Hepatocyte (in vitro differentiated cells): ENCODE results near the gene CNN3. TPM values are rescaled to one million over a fixed set of nuclear protein-coding genes. Genes with fewer than 3 reads are reported as not detected.

ENCODE experiments used
- DNase-seq: peaks from one replicate; pipeline ENCODE4 v3.0.0-alpha.2; 2016; ENCODE audit warnings: low spot score
- H2AFZ ChIP-seq: fragments of 200-600 bp; sonication (generic); 2 replicates; pipeline ENCODE4 v1.6.0; 2016; ENCODE audit warnings: antibody characterized with exemption, mild to moderate bottlenecking
- H3K27ac ChIP-seq: fragments of 200-600 bp; sonication (generic); 2 replicates; pipeline ENCODE4 v1.5.1; 2016; ENCODE audit warnings: mild to moderate bottlenecking
- H3K27me3 ChIP-seq: fragments of 200-600 bp; sonication (generic); 2 replicates; pipeline ENCODE4 v1.6.1; 2016
- H3K36me3 ChIP-seq: fragments of 200-600 bp; sonication (generic); replicated peaks from 2 replicates; pipeline ENCODE4 v1.5.1; 2016; ENCODE audit warnings: low read depth; ENCODE audit not compliant: insufficient read depth
- H3K4me1 ChIP-seq: fragments of 200-600 bp; sonication (generic); 2 replicates; pipeline ENCODE4 v1.5.1; 2016; ENCODE audit warnings: mild to moderate bottlenecking, moderate library complexity; ENCODE audit not compliant: insufficient read depth
- H3K4me2 ChIP-seq: fragments of 200-600 bp; sonication (generic); 2 replicates; pipeline ENCODE4 v1.6.0; 2016
- H3K4me3 ChIP-seq: fragments of 200-600 bp; sonication (generic); 2 replicates; pipeline ENCODE4 v1.5.1; 2016; ENCODE audit warnings: mild to moderate bottlenecking
- H3K79me2 ChIP-seq: fragments of 200-600 bp; sonication (generic); 2 replicates; pipeline ENCODE4 v1.6.0; 2017; ENCODE audit warnings: mild to moderate bottlenecking
- H3K9me2 ChIP-seq: fragments of 200-600 bp; sonication (generic); replicated peaks from 2 replicates; pipeline ENCODE4 v1.6.0; 2017; ENCODE audit warnings: mild to moderate bottlenecking; ENCODE audit not compliant: insufficient read depth
- H3K9me3 ChIP-seq: fragments of 200-600 bp; sonication (generic); 2 replicates; pipeline ENCODE4 v1.5.1; 2016; ENCODE audit warnings: low read depth, mild to moderate bottlenecking
- H4K20me1 ChIP-seq: fragments of 200-600 bp; sonication (generic); 2 replicates; pipeline ENCODE4 v1.6.0; 2016; ENCODE audit warnings: mild to moderate bottlenecking; ENCODE audit not compliant: insufficient read depth, poor library complexity, severe bottlenecking
- EZH2 ChIP-seq: fragments of 200-600 bp; sonication (generic); IDR thresholded peaks from 2 replicates; pipeline ENCODE4 v1.6.1; 2016; ENCODE audit warnings: antibody characterized with exemption, mild to moderate bottlenecking, borderline replicate concordance
- EZH2phosphoT487 ChIP-seq: fragments of 200-600 bp; sonication (generic); IDR thresholded peaks from one replicate; pipeline ENCODE4 v1.6.1; 2018; ENCODE audit warnings: antibody characterized with exemption, mild to moderate bottlenecking, low read depth, moderate library complexity; ENCODE audit not compliant: unreplicated experiment, severe bottlenecking
- WGBS: methylation state at CpG from one replicate; pipeline ENCODE4 v1.1.6; 2016; ENCODE audit warnings: low lambda C conversion rate; ENCODE audit errors: missing lambda C conversion rate; 5-methylcytosine and 5-hydroxymethylcytosine counted together
- polyA plus RNA-seq: library from polyadenylated mRNA; unstranded; fragments of >200 nt; fragmentation: Nextera tagmentation; extraction: Ambion mirVana; gene quantifications from 2 replicates; pipeline ENCODE4 v1.2.1, GENCODE V29; 2016
- total RNA-seq: library from RNA; depleted of rRNA; stranded (reverse); fragments of >200 nt; gene quantifications from 2 replicates; pipeline ENCODE4 v1.2.3, GENCODE V29; 2014
- TF ChIP-seq, protein P1 (sequence below): fragments of 200-600 bp; sonication (generic); IDR thresholded peaks from 2 replicates; pipeline ENCODE4 v1.5.1; 2016; ENCODE audit warnings: antibody characterized with exemption, mild to moderate bottlenecking; ENCODE audit not compliant: poor library complexity

CNN3 gene
- total and polyA plus RNA-seq, 2 experiments from 2014 or later: 256 to 420 TPM

DNA sequence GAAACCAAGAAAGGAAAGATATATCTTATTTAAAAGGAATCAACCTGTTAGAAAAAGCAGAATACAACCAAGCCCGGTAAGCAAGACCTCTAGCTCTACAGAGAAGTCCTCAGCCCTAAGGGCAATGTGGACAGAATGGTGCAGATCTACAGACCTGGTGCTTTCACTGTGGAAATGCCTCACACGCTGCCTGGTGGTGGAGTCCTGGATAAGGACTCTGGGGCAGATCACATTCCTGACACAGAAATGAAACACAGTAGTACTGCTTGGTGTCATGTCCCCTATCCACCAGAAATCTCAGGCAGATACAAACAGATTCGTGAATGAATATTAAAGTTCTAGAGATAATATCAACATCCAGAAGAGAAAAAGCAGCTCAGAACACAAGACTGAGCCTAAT is 6.8 kb downstream of the CNN3 start:
- Histone ChIP-seq H3K36me3 (no peaks in the 10 kb centered on the region), H4K20me1 (peaks cover 97% of the 10 kb centered on the region), H3K27ac (no peak overlapping the region), H3K79me2 (peaks cover 100% of the 10 kb centered on the region), H2AFZ (no peak overlapping the region), H3K4me1 (peaks cover 43% of the 10 kb centered on the region), H3K27me3 (no peaks in the 10 kb centered on the region), H3K4me2 (peak overlapping the region; percentile 46), H3K9me3 (no peaks in the 10 kb centered on the region), H3K4me3 (no peak overlapping the region), H3K9me2 (no peaks in the 10 kb centered on the region)
- WGBS: 62% methylated on average over 3 of the region's 3 CpGs
- TF ChIP-seq EZH2 (no peak), EZH2phosphoT487 (no peak)
- TF ChIP-seq, protein P1, sequence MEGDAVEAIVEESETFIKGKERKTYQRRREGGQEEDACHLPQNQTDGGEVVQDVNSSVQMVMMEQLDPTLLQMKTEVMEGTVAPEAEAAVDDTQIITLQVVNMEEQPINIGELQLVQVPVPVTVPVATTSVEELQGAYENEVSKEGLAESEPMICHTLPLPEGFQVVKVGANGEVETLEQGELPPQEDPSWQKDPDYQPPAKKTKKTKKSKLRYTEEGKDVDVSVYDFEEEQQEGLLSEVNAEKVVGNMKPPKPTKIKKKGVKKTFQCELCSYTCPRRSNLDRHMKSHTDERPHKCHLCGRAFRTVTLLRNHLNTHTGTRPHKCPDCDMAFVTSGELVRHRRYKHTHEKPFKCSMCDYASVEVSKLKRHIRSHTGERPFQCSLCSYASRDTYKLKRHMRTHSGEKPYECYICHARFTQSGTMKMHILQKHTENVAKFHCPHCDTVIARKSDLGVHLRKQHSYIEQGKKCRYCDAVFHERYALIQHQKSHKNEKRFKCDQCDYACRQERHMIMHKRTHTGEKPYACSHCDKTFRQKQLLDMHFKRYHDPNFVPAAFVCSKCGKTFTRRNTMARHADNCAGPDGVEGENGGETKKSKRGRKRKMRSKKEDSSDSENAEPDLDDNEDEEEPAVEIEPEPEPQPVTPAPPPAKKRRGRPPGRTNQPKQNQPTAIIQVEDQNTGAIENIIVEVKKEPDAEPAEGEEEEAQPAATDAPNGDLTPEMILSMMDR: no peak
- DNase-seq: no peak

DNA sequence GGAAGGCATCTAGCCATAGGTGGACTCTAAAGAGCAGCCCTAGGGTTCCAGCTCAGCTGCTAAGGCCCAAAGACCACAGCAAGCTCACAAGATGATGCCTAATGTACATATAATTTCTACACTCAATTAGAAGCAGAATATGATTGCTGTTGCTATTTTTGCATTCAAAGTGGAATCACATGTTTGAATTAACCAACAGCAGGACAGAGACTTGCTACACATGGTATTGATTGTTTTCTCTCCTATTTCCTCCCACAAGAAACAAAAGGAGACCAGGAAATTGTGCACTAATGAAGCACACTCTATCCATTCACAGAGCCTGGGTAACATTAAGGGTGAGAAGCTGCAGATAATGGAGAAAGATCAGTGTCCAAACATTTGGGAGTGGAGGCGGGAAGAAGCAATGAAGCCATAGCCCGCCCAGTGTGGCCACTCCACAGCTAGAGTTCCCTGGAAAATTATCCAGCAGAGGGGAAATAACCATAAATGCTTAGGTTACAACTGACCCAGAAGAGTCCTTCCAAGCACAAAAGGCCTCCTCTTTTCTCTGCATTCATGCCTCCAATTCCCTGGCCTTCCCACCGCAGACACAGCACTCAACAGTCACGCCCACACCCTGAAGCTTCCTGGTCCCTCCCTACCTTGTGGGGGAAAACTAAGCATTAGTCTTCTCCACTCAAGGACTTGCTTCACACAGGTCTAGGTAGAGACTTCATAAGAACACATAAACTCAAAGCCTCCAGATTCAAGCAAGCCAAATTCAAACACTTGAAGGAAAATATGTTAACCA is 7.5 kb downstream of the CNN3 start:
- Histone ChIP-seq H3K9me2 (no peaks in the 10 kb centered on the region), H2AFZ (no peak overlapping the region), H3K4me1 (peaks cover 37% of the 10 kb centered on the region), H3K4me2 (peak overlapping the region; percentile 46), H4K20me1 (peaks cover 98% of the 10 kb centered on the region), H3K27me3 (no peaks in the 10 kb centered on the region), H3K36me3 (no peaks in the 10 kb centered on the region), H3K4me3 (no peak overlapping the region), H3K9me3 (no peaks in the 10 kb centered on the region), H3K79me2 (peaks cover 100% of the 10 kb centered on the region), H3K27ac (no peak overlapping the region)
- DNase-seq: no peak
- WGBS: 81% methylated on average over 4 of the region's 4 CpGs
- TF ChIP-seq EZH2phosphoT487 (no peak), EZH2 (no peak)
- TF ChIP-seq, protein P1: no peak

DNA sequence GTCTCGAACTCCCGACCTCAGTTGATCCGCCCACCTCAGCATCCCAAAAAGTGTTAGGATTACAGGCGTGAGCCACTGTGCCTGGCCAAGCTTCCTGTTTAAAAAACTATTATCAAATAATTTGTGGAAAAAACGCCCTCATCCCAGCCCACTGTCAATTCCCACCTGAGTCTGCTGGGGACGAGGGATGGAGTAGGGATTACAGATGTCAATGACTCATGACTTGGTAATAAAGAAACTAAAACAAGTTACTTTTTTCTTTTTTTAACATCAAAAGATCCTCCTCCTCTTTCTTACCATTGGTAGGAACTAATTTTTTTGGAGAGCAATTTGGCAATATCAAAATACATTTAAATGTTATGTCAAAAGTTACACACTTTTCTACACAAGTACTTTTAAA is 9.7 kb downstream of the CNN3 start:
- Histone ChIP-seq H4K20me1 (peaks cover 98% of the 10 kb centered on the region), H3K27ac (no peak overlapping the region), H3K79me2 (peaks cover 100% of the 10 kb centered on the region), H3K4me1 (peaks cover 22% of the 10 kb centered on the region), H2AFZ (no peak overlapping the region), H3K36me3 (no peaks in the 10 kb centered on the region), H3K9me3 (no peaks in the 10 kb centered on the region), H3K4me2 (no peak overlapping the region), H3K4me3 (no peak overlapping the region), H3K9me2 (no peaks in the 10 kb centered on the region), H3K27me3 (no peaks in the 10 kb centered on the region)
- TF ChIP-seq, protein P1: no peak
- no peak for TF ChIP-seq EZH2phosphoT487
- TF ChIP-seq EZH2: no peak
- DNase-seq: no peak
- 85% methylated on average over 6 of the region's 6 CpGs for WGBS
